T-helper 2 cell treated with Interferon-gamma antibody and Interleukin-4, amounts not matched to agents 5 μg/mL and 100 μg/mL, for 36 hours (primary cell): ENCODE results near the gene TIMP2.

ENCODE experiments used
- DNase-seq: peaks from one replicate; pipeline ENCODE4 v3.0.0; 2021; ENCODE audit warnings: low spot score
- H3K27ac Mint-ChIP-seq: one replicate; pipeline ENCODE4 v1.8.0; 2021; ENCODE audit warnings: mild to moderate bottlenecking, mixed read lengths
- H3K27me3 Mint-ChIP-seq: one replicate; pipeline ENCODE4 v1.8.0; 2021; ENCODE audit warnings: low read depth, mixed read lengths
- H3K36me3 Mint-ChIP-seq: one replicate; pipeline ENCODE4 v1.8.0; 2021; ENCODE audit warnings: low read depth, mixed read lengths
- H3K4me1 Mint-ChIP-seq: one replicate; pipeline ENCODE4 v1.8.0; 2021; ENCODE audit warnings: low read depth, mixed read lengths
- H3K4me3 Mint-ChIP-seq: one replicate; pipeline ENCODE4 v1.8.0; 2022; ENCODE audit warnings: mild to moderate bottlenecking, moderate library complexity, mixed read lengths
- H3K9me3 Mint-ChIP-seq: one replicate; pipeline ENCODE4 v1.8.0; 2021; ENCODE audit warnings: mixed read lengths

The TIMP2 gene

DNA sequence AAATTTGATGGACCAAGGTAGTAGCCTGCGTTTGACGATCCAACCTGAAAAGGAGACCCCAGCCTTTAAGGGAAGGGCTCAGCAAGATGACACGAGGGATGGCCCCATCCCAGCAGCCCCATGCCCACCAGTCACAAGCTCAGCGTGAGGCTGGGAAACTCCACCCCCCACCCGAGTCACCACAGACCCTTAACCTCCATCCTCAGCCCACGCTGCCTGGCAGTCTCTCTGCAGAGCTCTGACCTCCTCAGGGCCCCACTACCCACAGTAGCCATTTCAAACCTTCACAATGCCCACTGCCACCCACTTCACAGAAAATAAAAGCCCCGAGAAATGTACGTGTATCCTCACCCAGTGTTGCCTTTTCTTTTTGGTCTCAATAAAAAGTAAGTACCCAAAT lies 103.2 kb downstream of the TIMP2 start:
- H3K4me1 Mint-ChIP-seq = peaks cover 59% of the 10 kb centered on the region
- no peak for DNase-seq

DNA sequence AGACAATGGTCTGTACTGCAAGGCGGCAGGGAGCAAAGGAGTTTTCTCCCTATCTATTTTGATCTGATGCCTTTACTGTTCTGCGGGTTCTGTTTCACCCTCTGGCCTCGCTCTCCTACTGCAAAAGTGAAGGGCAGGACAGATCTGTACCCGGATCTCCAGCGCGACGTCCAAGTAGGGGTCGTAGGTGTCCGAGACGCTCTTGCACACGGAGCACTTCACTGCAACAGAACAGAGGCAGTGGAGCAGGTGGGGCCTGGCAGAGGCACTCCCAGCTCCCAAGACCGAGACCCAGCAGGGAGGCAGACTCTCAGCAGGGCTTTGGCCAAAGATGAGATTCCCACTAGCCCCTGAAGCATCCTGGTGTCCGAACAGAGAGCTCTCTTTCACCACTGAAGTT lies 104.3 kb downstream of the TIMP2 start:
- H3K27ac Mint-ChIP-seq = peak overlapping the region; percentile 95
- H3K27me3 Mint-ChIP-seq = no peaks in the 10 kb centered on the region
- H3K4me1 Mint-ChIP-seq = peaks cover 63% of the 10 kb centered on the region
- no peaks in the 10 kb centered on the region for H3K9me3 Mint-ChIP-seq
- H3K4me3 Mint-ChIP-seq = peak overlapping the region; percentile 38
- H3K36me3 Mint-ChIP-seq = peaks cover 81% of the 10 kb centered on the region
- no peak for DNase-seq

More for the DNA sequence above, 103.2 kb downstream of the TIMP2 start:
- Mint-ChIP-seq H3K27ac (peak overlapping the region; percentile 53), H3K36me3 (peaks cover 80% of the 10 kb centered on the region), H3K9me3 (no peaks in the 10 kb centered on the region), H3K27me3 (no peaks in the 10 kb centered on the region), H3K4me3 (no peak overlapping the region)

DNA sequence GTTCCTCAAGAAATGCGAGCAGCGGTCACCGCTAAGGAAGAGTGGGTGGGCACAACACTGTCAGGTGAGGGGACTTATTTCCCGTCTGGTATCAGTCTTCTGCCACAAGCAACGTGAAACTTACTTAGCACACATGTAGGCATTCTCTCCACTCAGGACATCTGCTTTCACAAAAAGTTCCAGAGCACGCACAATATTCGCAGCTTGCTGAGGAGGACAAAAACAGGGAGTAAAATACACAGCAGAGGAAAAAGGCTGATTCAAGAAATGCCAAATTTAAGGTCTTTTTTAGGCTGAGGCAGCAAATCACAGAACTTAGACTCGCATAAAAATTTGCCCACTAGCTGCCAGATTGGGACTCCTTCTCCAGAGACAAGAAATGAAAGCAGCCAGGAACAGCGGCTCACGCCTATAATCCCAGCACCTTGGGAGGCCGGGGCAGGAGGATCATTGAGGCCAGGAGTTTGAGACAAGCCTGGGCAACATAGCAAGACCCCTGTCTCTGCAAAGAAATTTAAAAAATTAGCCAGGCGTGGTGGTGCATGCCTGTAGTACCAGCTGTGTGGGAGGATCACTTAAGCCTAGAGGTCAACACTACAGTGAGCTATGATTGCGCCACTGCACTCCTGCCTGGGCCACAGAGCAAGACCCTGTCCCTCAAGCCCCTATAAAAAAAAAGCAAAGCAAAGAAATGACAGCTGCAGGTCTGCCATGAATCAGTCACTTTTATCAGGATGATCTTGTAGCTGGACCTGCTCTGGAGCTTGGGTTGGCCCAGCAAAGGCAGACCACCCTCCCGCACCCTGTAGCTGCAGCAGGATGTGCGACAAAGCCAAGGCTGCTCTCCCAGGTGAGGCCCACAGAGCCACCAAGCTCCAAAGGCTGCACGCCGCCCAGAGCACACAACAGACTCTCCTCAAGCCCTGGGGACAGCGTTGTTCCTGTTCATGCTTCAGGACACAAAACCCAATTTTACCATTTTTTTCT lies 105.1 kb downstream of the TIMP2 start:
- H3K27ac Mint-ChIP-seq = peak overlapping the region; percentile 95
- DNase-seq = no peak
- H3K9me3 Mint-ChIP-seq = no peaks in the 10 kb centered on the region
- H3K4me1 Mint-ChIP-seq = peaks cover 59% of the 10 kb centered on the region
- H3K36me3 Mint-ChIP-seq = peaks cover 84% of the 10 kb centered on the region
- peak overlapping the region; percentile 81 for H3K4me3 Mint-ChIP-seq
- H3K27me3 Mint-ChIP-seq = no peaks in the 10 kb centered on the region

DNA sequence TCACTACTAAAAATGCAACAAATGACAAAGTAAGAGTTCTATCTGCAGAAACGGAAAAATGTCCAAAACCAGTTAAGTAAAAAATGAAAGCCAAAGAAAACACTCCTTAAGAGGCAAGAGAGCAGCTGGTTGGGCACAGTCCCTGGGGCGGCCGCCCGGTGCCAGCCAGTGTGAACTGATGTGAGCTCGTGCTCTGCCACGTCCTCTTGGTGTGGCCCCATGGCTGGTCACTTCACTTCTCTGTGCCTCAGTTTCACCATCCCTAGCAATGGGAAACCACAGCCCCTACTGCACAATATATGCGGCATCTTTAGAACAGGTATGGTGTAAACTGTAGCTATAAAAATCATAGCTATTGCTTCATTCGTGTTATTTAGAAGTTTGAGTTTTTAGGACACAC lies 105.8 kb downstream of the TIMP2 start:
- H3K4me1 Mint-ChIP-seq = peaks cover 52% of the 10 kb centered on the region
- no peaks in the 10 kb centered on the region for H3K9me3 Mint-ChIP-seq
- no peak for DNase-seq
- H3K36me3 Mint-ChIP-seq = peaks cover 78% of the 10 kb centered on the region
- H3K4me3 Mint-ChIP-seq = peak overlapping the region; percentile 81
- peak overlapping the region; percentile 95 for H3K27ac Mint-ChIP-seq
- H3K27me3 Mint-ChIP-seq = no peaks in the 10 kb centered on the region

- Mint-ChIP-seq H3K9me3 (no peaks in the 10 kb centered on the region), H3K4me3 (peak overlapping the region; percentile 81), H3K27me3 (no peaks in the 10 kb centered on the region), H3K36me3 (peaks cover 79% of the 10 kb centered on the region), H3K4me1 (peaks cover 49% of the 10 kb centered on the region), H3K27ac (peak overlapping the region; percentile 95)
- DNase-seq = peak; percentile 51
Measured at GRCh38 chr17:78818932-78819331, 106.3 kb downstream of the TIMP2 start.

DNA sequence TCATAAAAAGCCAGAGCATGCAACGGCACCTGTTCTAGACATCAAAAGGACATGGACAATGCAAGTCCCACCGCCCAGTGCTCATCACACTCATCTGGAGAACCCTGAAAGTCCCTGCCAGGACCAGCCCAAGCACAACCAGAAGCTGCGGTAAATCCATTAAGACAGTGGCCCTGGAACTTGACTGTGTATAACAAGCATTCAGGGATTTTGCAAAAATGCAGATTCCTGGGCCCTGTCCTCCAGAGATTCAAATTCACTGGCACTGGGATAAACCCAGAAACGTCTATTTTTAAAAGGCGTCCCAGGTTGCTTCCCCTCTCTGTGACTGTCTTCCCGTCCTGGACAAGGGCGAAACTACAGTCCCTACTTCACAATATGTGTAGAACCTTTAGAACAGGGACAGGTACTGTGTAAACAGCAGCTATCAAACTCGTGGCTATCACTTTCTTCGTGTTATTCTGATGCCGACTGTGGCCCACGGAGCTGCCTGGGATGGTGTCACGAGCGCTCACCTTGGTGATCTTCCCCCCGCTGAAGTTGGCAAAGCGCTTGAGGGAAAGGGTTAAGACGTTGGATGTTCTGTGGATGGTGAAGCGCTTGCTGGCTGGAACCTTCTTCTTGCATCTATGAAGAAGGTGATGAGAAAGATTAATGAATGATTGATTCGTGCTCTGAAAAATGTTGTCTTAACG lies 106.9 kb downstream of the TIMP2 start:
- Mint-ChIP-seq H3K9me3 (no peaks in the 10 kb centered on the region), H3K27ac (peak overlapping the region; percentile 95), H3K4me1 (peaks cover 45% of the 10 kb centered on the region), H3K27me3 (no peaks in the 10 kb centered on the region), H3K36me3 (peaks cover 79% of the 10 kb centered on the region), H3K4me3 (peak overlapping the region; percentile 81)
- no peak for DNase-seq

GRCh38 chr17:78817123-78817522 lies 108.1 kb downstream of the TIMP2 start:
- Mint-ChIP-seq H3K36me3 (peaks cover 78% of the 10 kb centered on the region), H3K4me3 (peak overlapping the region; percentile 75), H3K27me3 (no peaks in the 10 kb centered on the region), H3K9me3 (no peaks in the 10 kb centered on the region), H3K4me1 (peaks cover 43% of the 10 kb centered on the region), H3K27ac (peak overlapping the region; percentile 90)
- peak; percentile 82 for DNase-seq

DNA sequence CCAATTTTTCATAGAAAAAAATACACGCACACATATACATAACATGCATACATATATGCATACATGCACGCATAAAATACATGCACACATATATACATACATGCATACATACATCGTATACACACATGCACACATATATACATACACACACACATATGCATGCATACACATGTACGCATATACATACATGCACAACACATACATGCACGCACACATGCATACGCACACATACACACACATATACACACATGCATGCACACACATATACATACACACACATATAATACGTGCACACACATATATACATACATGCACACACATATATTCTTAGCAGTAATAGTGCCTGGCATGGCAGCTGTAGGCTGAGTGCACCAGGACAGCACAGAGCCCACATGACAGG lies 109.5 kb downstream of the TIMP2 start:
- Mint-ChIP-seq H3K36me3 (peaks cover 78% of the 10 kb centered on the region), H3K27ac (no peak overlapping the region), H3K27me3 (no peaks in the 10 kb centered on the region), H3K4me1 (peaks cover 34% of the 10 kb centered on the region), H3K4me3 (no peak overlapping the region), H3K9me3 (no peaks in the 10 kb centered on the region)
- no peak for DNase-seq

DNA sequence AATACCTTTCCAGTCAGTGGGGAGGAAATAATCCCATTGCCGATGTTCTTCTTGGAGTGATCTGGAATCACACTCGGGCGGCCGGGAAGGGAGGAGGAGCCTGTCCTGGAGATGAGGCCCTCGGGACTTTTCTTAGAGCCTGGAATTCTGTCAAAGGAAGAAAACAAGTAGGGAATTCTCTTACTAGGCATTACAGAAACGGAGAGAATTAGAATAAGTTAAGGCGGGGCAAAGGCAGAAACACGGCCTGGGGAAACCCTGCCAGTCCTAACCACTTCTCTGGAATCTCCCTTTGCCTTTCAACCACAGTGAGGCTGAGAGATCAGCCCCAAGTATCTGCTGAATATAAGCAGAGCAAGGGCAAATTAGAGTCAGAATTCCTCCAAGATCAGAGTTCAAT lies 112.3 kb downstream of the TIMP2 start:
- H3K9me3 Mint-ChIP-seq = no peaks in the 10 kb centered on the region
- peaks cover 72% of the 10 kb centered on the region for H3K36me3 Mint-ChIP-seq
- no peaks in the 10 kb centered on the region for H3K27me3 Mint-ChIP-seq
- DNase-seq = no peak
- H3K4me1 Mint-ChIP-seq = peaks cover 14% of the 10 kb centered on the region
- no peak overlapping the region for H3K4me3 Mint-ChIP-seq
- no peak overlapping the region for H3K27ac Mint-ChIP-seq

GRCh38 chr17:78808163-78808562 lies 117.0 kb downstream of the TIMP2 start:
- Mint-ChIP-seq H3K4me1 (peaks cover 32% of the 10 kb centered on the region), H3K9me3 (no peaks in the 10 kb centered on the region), H3K4me3 (no peak overlapping the region), H3K36me3 (peaks cover 77% of the 10 kb centered on the region), H3K27me3 (no peaks in the 10 kb centered on the region), H3K27ac (peak overlapping the region; percentile 26)
- no peak for DNase-seq

DNA sequence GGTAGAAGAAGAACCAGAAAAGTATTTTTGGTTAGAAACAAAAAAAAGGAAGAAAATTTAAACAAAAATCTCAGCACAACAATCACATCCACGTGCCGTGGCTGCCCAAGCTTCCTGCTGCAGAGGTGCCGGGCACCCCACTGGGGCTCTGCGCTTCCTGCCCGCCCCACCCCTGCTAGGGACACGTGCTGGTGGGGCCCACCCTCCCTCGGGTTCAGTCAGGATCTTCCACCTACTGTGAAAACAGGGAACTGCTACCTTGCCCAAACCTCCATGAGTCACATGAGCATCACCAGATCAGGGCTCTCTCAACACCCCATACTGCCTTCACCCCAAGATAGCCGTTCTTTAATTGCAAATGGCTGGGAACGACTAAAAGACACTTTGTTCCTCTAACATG lies 118.7 kb downstream of the TIMP2 start:
- Mint-ChIP-seq H3K4me3 (peak overlapping the region; percentile 20), H3K4me1 (peaks cover 34% of the 10 kb centered on the region), H3K27ac (peak overlapping the region; percentile 79), H3K27me3 (no peaks in the 10 kb centered on the region), H3K36me3 (peaks cover 75% of the 10 kb centered on the region), H3K9me3 (no peaks in the 10 kb centered on the region)
- DNase-seq = peak; percentile 31

DNA sequence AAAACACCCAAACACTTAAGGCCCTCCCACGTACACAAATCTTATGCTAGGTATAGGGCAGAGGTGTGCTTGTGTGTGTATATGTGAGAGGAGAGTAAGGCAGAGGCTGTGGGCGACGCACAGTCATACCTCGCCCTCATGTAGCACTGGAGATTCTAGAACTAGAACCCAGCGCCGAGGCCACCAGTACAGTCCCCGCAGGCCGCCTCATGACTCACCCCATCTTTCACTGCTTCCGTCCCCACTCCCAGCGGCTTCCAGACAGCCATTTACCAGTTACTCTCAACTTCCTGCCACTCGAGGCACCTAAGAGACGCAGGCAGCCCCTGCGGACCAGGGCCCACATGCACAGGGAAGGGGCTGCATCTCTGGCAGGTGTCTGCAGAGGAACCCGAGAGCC lies 119.9 kb downstream of the TIMP2 start:
- H3K27me3 Mint-ChIP-seq = no peaks in the 10 kb centered on the region
- DNase-seq = peak; percentile 76

GRCh38 chr17:78804777-78805176 lies 120.4 kb downstream of the TIMP2 start:
- DNase-seq = no peak
- H3K36me3 Mint-ChIP-seq = peaks cover 74% of the 10 kb centered on the region
- H3K4me1 Mint-ChIP-seq = peaks cover 37% of the 10 kb centered on the region
- H3K4me3 Mint-ChIP-seq = peak overlapping the region; percentile 51
- no peaks in the 10 kb centered on the region for H3K27me3 Mint-ChIP-seq
- no peaks in the 10 kb centered on the region for H3K9me3 Mint-ChIP-seq
- H3K27ac Mint-ChIP-seq = peak overlapping the region; percentile 79

More for the DNA sequence above, 119.9 kb downstream of the TIMP2 start:
- Mint-ChIP-seq H3K9me3 (no peaks in the 10 kb centered on the region), H3K4me3 (peak overlapping the region; percentile 51), H3K4me1 (peaks cover 36% of the 10 kb centered on the region), H3K36me3 (peaks cover 72% of the 10 kb centered on the region), H3K27ac (peak overlapping the region; percentile 79)
